Right cardiac atrium (tissue), 5 donors: ENCODE results near the gene SLC6A7. TPM values are rescaled to one million over a fixed set of nuclear protein-coding genes. Genes with fewer than 3 reads are reported as not detected.
A peak's percentile ranks its signal among the peaks of the same experiment; 100 is the strongest.

Experiments
- ATAC-seq, 2 donors: fragments of 200-7000 bp; cut with Tn5 transposase; one replicate each; pipeline versions ENCODE4 v1.8.0 to v1.9.1; 2020; ENCODE audit warnings: moderate library complexity in 2 of 2, mild to moderate bottlenecking in 1 of 2
- DNase-seq, 3 donors: peaks; one replicate each; pipeline ENCODE4 v3.0.0-alpha.2; 2020
- H3K27ac ChIP-seq: one replicate; pipeline ENCODE4 v1.5.1; 2013; ENCODE audit warnings: mild to moderate bottlenecking, low read length, control low read depth, moderate library complexity
- H3K27me3 ChIP-seq: one replicate; pipeline ENCODE4 v1.6.1; 2013; ENCODE audit not compliant: control insufficient read depth, insufficient read depth
- H3K4me1 ChIP-seq: one replicate; pipeline ENCODE4 v1.6.1; 2013; ENCODE audit warnings: low read length; ENCODE audit not compliant: control insufficient read depth, insufficient read depth
- H3K4me3 ChIP-seq: one replicate; pipeline ENCODE4 v1.5.1; 2013; ENCODE audit warnings: low read length, control low read depth
- H3K9me3 ChIP-seq: one replicate; pipeline ENCODE4 v1.6.1; 2013; ENCODE audit warnings: low read length; ENCODE audit not compliant: control insufficient read depth
- WGBS: extraction: QIAGEN DNeasy Blood & Tissue Kit; methylation state at CpG from one replicate; pipeline ENCODE4 v1.1.7; 2013; 5-methylcytosine and 5-hydroxymethylcytosine counted together
- intact Hi-C, 4 donors: fragments of 100-400 bp; cut with DNase I; formaldehyde crosslinking; loops; one replicate each; pipeline versions ENCODE4 v1.11.0 to v1.14.0; 2022 to 2023
- polyA plus RNA-seq: library from polyadenylated mRNA; stranded (reverse); fragments of 200-250 nt; gene quantifications from one replicate; pipeline ENCODE4 v1.2.3, GENCODE V29; 2013
- total RNA-seq, 4 donors: library from RNA; stranded (reverse); fragmentation: NEBNext Ultra II Directional; extraction: Animal tissue kit (Norgen Biotek cat#: 25700); gene quantifications; one replicate each; pipeline ENCODE4 v1.2.1, GENCODE V29; 2021
- donor health status: healthy with polysubstance abuse.
- donor health status: DM: no; HTN: yes; CAD: no.
- donor health status: DM: no; HTN: no; CAD: no.
- donor health status: DM: no; HTN: yes; CAD: no; lungs with severe emphysema.
- donor health status: DM: yes; HTN: yes; CAD: no.

The SLC6A7 gene
- total and polyA plus RNA-seq, 5 donors = not detected

DNA sequence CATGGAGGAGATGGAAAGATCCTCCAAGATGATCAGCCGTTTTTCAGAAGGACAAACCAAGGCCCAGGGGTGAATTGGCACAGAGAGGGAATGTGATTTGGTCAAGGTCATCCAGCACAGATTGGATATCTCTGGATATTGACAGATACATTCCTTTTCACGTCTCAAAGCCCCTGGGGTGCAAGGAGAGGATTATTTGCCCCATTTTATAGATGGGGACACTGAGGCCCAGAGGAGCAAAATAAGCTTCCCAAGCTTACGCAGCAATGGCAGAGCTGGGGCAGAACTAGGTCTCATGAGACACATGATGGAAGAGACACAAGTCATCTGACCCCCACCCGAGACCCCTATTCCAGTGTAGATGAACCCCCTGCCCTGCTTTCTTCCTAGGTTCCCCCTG, 33.3 kb upstream of the SLC6A7 start:
- H3K9me3 ChIP-seq = no peaks in the 10 kb centered on the region
- intact Hi-C loops = no loop called here
- no peak overlapping the region for H3K4me3 ChIP-seq
- H3K27me3 ChIP-seq = no peaks in the 10 kb centered on the region
- DNase-seq (no peak), ATAC-seq (no peak)
- H3K27ac ChIP-seq = peak overlapping the region; percentile 84
- no peaks in the 10 kb centered on the region for H3K4me1 ChIP-seq
- 78% methylated on average over 4 of the region's 4 CpGs for WGBS

- Histone ChIP-seq H3K9me3 (no peaks in the 10 kb centered on the region), H3K4me3 (no peak overlapping the region), H3K4me1 (no peaks in the 10 kb centered on the region), H3K27ac (peak overlapping the region; percentile 42), H3K27me3 (no peaks in the 10 kb centered on the region)
- intact Hi-C loops = no loop called here
- DNase-seq (no peak), ATAC-seq (no peak)
- WGBS = 65% methylated on average over 3 of the region's 3 CpGs
These were observed 32.7 kb upstream of the SLC6A7 start for GRCh38 chr5:150157168-150157567.

DNA sequence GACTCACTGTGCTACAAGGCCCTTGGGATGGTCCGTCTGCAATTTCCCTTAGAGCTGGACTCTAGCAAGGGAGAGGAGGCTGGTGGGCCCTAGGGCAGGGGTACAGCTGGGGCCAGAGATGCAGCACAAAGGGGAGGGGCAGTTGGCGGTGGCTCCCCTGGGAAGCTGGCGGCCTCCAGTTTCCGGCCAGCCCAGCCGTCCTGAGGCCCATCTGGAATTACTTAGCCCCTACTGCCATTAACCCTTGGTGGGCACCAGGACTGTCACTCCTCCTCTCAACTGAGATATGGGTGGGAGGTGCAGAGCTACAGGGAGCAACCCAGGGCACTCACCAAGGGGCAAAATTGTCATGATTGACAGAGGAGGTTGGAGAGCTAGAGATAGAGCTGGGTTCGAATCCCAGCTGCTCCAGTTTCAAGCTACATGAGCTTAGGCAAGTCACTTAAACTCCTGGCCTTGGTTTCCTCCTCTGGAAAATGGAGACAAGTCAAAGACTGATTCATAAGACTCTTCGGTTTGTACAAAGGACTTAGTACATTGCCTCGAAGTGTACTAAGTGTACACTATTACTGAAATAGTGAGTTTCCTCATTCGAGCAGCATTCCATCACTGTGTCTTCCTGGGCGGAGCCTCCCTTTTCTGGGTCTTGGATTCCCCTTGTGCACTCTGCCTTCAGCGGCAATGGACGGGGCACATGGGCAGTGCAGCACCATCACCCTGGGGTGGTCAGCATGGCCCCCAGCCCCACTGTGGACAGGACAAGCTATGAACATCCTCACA, 31.5 kb upstream of the SLC6A7 start:
- DNase-seq (peak; percentile 45 to 81 (median 76)), ATAC-seq (no peak)
- Histone ChIP-seq H3K9me3 (no peaks in the 10 kb centered on the region), H3K4me1 (peaks cover 2% of the 10 kb centered on the region), H3K27me3 (no peaks in the 10 kb centered on the region), H3K4me3 (no peak overlapping the region), H3K27ac (peak overlapping the region; percentile 31)
- intact Hi-C loops = no loop called here
- 36% methylated on average over 12 of the region's 12 CpGs for WGBS

GRCh38 chr5:150159031-150159430, 30.8 kb upstream of the SLC6A7 start:
- no peak for ATAC-seq
- no peak overlapping the region for H3K4me3 ChIP-seq
- no peaks in the 10 kb centered on the region for H3K9me3 ChIP-seq
- intact Hi-C loops = no loop called here
- H3K27ac ChIP-seq = peak overlapping the region; percentile 19
- WGBS = 69% methylated on average over 6 of the region's 6 CpGs
- no peaks in the 10 kb centered on the region for H3K27me3 ChIP-seq
- DNase-seq = no peak
- H3K4me1 ChIP-seq = peaks cover 7% of the 10 kb centered on the region

DNA sequence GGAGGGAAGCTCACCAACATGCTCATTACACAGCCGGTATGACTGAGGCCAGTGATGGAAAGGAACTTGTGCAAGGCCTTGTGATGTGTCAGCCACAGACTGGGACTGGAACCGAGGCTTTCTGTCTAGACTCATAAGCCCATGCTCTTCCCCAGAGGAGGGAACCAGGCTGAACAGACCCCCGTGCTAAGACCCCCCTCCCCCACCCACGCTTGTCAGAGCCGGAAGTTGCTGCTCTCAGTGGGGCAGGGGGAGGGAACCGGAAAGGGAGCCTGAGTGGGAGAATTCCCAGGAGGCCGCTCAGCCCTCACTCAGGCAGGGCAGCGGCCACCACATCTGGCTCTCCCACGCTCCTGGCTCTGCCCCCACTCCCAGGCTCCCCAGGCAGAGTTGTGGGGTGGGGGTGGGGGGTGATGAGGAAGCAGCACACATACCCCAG, 30.1 kb upstream of the SLC6A7 start:
- 33% methylated on average over 9 of the region's 9 CpGs for WGBS
- intact Hi-C loops = loop anchor here in 3 of 4 donors (5.0 to 10.0 kb wide), 2 partner anchors 55 to 58 kb away; no protein-coding TSS in a partner anchor
- ATAC-seq = peak in 1 of 2 donors; percentile 27
- Histone ChIP-seq H3K27ac (no peak overlapping the region), H3K4me3 (no peak overlapping the region), H3K9me3 (no peaks in the 10 kb centered on the region), H3K4me1 (peaks cover 7% of the 10 kb centered on the region), H3K27me3 (no peaks in the 10 kb centered on the region)
- peak; percentile 79 to 88 (median 84) for DNase-seq

DNA sequence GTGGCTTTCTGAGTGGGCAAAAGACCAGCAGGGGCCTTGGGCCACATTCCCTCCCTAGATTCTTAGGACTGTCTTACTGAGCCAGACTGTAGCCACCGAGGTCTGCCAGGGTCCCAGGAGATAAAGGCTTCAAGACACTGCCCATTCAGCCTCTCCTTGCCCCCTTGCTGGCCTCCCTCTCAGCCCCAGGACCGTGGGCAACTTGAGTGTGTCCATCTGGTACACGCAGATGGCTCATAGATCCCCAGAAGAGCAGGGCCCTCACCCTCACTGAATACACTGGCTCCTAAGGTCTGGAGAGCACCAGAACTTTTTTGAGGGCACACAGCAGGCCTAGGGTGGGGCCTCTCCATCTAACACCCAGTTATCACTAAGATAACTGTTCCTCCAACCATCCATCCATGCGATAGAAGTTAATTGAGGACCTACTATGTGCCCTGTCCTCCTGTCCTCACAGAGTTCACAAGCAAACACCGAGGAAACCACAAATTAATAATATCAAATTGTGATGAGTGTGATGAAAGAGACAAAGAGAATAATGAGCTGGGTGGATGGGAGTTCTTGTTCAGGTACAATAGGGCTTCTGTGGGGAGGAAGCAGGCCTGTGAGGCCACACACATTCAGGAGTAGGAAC, 29.3 kb upstream of the SLC6A7 start:
- Histone ChIP-seq H3K4me3 (no peak overlapping the region), H3K9me3 (no peaks in the 10 kb centered on the region), H3K4me1 (peaks cover 7% of the 10 kb centered on the region), H3K27me3 (no peaks in the 10 kb centered on the region), H3K27ac (peak overlapping the region; percentile 69)
- ATAC-seq (no peak), DNase-seq (no peak)
- intact Hi-C loops = loop anchor here in 3 of 4 donors (5.0 to 10.0 kb wide), 2 partner anchors 54 to 57 kb away; no protein-coding TSS in a partner anchor
- WGBS = 61% methylated on average over 5 of the region's 5 CpGs

GRCh38 chr5:150161242-150162141, 28.4 kb upstream of the SLC6A7 start:
- H3K27ac ChIP-seq = peak overlapping the region; percentile 18
- DNase-seq = peak; percentile 84 to 95 (median 93)
- ATAC-seq = peak; percentile 58 to 64
- no peak overlapping the region for H3K4me3 ChIP-seq
- no peaks in the 10 kb centered on the region for H3K27me3 ChIP-seq
- no peaks in the 10 kb centered on the region for H3K9me3 ChIP-seq
- H3K4me1 ChIP-seq = peaks cover 7% of the 10 kb centered on the region
- intact Hi-C loops = loop anchor here (1.0 to 10.0 kb wide), 3 partner anchors 53 to 57 kb away; no protein-coding TSS in a partner anchor
- 49% methylated on average over 14 of the region's 14 CpGs for WGBS

GRCh38 chr5:150162142-150162513, 27.7 kb upstream of the SLC6A7 start:
- 93% methylated on average over 3 of the region's 3 CpGs for WGBS
- H3K9me3 ChIP-seq = no peaks in the 10 kb centered on the region
- ATAC-seq = no peak
- peaks cover 7% of the 10 kb centered on the region for H3K4me1 ChIP-seq
- peak in 1 of 3 donors; percentile 36 for DNase-seq
- no peak overlapping the region for H3K4me3 ChIP-seq
- intact Hi-C loops = loop anchor here (1.0 to 10.0 kb wide), 3 partner anchors 53 to 56 kb away; no protein-coding TSS in a partner anchor
- no peak overlapping the region for H3K27ac ChIP-seq
- H3K27me3 ChIP-seq = no peaks in the 10 kb centered on the region

DNA sequence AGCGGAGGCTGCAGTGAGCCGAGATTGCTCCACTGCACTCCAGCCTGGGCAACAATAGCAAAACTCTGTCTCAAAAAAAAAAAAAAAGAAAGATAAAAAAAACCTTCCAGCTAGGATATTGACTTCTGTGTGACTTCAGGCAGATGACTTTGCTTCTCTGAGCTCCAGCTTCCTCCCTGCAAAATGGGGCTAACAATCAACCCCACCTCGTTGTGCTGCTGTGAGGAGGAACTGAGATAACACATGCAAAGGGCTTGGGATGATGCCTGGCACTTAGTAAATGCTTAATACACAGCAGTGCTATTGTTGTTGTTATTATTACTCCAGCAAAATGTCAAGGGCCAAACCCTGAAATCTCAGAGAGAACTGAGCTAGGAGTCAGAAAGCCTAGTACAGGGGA, 26.8 kb upstream of the SLC6A7 start:
- H3K27ac ChIP-seq = peak overlapping the region; percentile 68
- no peaks in the 10 kb centered on the region for H3K9me3 ChIP-seq
- ATAC-seq = no peak
- peaks cover 7% of the 10 kb centered on the region for H3K4me1 ChIP-seq
- H3K4me3 ChIP-seq = no peak overlapping the region
- intact Hi-C loops = loop anchor here in 3 of 4 donors (5.0 to 10.0 kb wide), 2 partner anchors 52 to 54 kb away; no protein-coding TSS in a partner anchor
- no peaks in the 10 kb centered on the region for H3K27me3 ChIP-seq
- WGBS = 47% methylated on average over 3 of the region's 3 CpGs
- DNase-seq = no peak

DNA sequence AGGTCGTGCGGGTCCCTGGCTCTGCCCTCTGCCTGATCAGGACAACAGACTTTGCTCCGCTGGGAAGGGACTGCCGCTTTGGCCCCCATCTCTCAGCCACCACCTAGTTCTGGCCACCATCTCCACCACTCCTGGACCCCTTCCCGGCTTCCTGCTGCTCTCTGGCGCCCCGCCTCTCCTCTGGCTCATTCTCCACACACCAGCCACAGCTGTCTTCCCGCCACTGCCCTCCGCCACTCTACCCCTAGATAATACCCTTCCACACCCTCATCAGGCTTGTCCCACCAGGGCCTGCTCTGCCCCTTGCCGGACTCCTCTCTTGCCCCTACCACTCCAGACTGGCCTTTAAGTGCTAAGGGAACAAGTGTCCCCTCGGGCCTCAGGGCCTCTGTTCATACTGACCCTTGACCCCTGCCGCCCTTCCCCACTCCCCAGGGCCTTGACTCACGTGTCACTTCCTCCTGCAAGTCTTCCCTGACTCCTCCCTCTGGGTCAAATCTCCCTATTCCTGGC, 26.3 kb upstream of the SLC6A7 start:
- ATAC-seq = peak; percentile 63 to 72
- 30% methylated on average over 13 of the region's 13 CpGs for WGBS
- peaks cover 7% of the 10 kb centered on the region for H3K4me1 ChIP-seq
- H3K27me3 ChIP-seq = no peaks in the 10 kb centered on the region
- intact Hi-C loops = loop anchor here in 3 of 4 donors (5.0 to 10.0 kb wide), 2 partner anchors 51 to 54 kb away; no protein-coding TSS in a partner anchor
- DNase-seq = peak; percentile 85 to 96 (median 92)
- H3K27ac ChIP-seq = peak overlapping the region; percentile 68
- H3K4me3 ChIP-seq = no peak overlapping the region
- no peaks in the 10 kb centered on the region for H3K9me3 ChIP-seq
